HFFc6 (cell line): ENCODE results near the gene TACC2. TPM values are rescaled to one million over a fixed set of nuclear protein-coding genes. Genes with fewer than 3 reads are reported as not detected.

Experiments used
- DNase-seq: peaks from one replicate; pipeline ENCODE4 v3.0.0-alpha.2; 2018
- H3K27ac Mint-ChIP-seq: 2 replicates; pipeline ENCODE4 v1.8.0; 2020; ENCODE audit warnings: mild to moderate bottlenecking, mixed read lengths
- H3K27me3 Mint-ChIP-seq: 2 replicates; pipeline ENCODE4 v1.8.0; 2021; ENCODE audit warnings: mild to moderate bottlenecking, moderate library complexity, mixed read lengths; ENCODE audit not compliant: insufficient read depth
- H3K36me3 Mint-ChIP-seq: 2 replicates; pipeline ENCODE4 v1.8.0; 2021; ENCODE audit warnings: low read depth, mixed read lengths
- H3K4me1 Mint-ChIP-seq: 2 replicates; pipeline ENCODE4 v1.8.0; 2020; ENCODE audit warnings: low read depth, mixed read lengths
- H3K4me3 Mint-ChIP-seq: 2 replicates; pipeline ENCODE4 v1.8.0; 2020; ENCODE audit warnings: mild to moderate bottlenecking, moderate library complexity, mixed read lengths
- H3K9me3 Mint-ChIP-seq: 2 replicates; pipeline ENCODE4 v1.8.0; 2020; ENCODE audit warnings: mild to moderate bottlenecking, mixed read lengths
- total RNA-seq, 6 experiments: library from RNA; stranded (reverse); fragmentation: NEBNext Ultra II Directional; extraction: Animal tissue kit (Norgen Biotek cat#: 25700); gene quantifications; 2 replicates in 1 of 6; 3 replicates in 5 of 6; pipeline ENCODE4 v1.2.3, GENCODE V29; 2021
- TF ChIP-seq, protein P1 (sequence below): fragments of 200-600 bp; sonication (generic); IDR thresholded peaks from 2 replicates; pipeline ENCODE4 v1.5.0; 2021; ENCODE audit warnings: antibody characterized with exemption, mild to moderate bottlenecking

Gene TACC2
- total RNA-seq, 6 experiments from 2014 or later = 15.9 to 19.5 (median 17.5) TPM

DNA sequence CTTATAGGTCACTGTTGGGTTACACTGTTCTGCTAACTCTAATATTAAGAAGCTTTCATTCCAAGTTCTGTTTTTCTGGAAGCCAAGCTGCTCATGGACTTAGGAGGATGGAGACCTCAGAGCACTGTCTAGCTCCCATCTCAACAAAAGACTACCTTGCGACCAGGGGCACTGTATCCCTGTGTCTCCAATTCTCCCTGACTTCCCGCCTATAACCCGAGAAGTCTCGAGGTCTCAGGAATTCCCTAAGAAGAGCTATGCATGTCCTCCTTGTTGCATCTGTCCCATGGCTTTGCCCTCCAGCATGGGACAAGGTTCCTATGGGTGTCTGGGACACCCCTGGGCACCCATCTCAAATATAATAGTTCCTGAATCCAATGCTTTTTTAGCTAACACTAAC is 313.4 kb downstream of the TACC2 start:
- Mint-ChIP-seq H3K4me3 (no peak overlapping the region), H3K4me1 (peaks cover 25% of the 10 kb centered on the region), H3K27ac (no peak overlapping the region), H3K9me3 (peaks cover 9% of the 10 kb centered on the region; the same call in 1 of the 2 replicates), H3K27me3 (peaks cover 11% of the 10 kb centered on the region), H3K36me3 (peaks cover 7% of the 10 kb centered on the region)
- TF ChIP-seq, protein P1, sequence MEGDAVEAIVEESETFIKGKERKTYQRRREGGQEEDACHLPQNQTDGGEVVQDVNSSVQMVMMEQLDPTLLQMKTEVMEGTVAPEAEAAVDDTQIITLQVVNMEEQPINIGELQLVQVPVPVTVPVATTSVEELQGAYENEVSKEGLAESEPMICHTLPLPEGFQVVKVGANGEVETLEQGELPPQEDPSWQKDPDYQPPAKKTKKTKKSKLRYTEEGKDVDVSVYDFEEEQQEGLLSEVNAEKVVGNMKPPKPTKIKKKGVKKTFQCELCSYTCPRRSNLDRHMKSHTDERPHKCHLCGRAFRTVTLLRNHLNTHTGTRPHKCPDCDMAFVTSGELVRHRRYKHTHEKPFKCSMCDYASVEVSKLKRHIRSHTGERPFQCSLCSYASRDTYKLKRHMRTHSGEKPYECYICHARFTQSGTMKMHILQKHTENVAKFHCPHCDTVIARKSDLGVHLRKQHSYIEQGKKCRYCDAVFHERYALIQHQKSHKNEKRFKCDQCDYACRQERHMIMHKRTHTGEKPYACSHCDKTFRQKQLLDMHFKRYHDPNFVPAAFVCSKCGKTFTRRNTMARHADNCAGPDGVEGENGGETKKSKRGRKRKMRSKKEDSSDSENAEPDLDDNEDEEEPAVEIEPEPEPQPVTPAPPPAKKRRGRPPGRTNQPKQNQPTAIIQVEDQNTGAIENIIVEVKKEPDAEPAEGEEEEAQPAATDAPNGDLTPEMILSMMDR = no peak
- DNase-seq = no peak

DNA sequence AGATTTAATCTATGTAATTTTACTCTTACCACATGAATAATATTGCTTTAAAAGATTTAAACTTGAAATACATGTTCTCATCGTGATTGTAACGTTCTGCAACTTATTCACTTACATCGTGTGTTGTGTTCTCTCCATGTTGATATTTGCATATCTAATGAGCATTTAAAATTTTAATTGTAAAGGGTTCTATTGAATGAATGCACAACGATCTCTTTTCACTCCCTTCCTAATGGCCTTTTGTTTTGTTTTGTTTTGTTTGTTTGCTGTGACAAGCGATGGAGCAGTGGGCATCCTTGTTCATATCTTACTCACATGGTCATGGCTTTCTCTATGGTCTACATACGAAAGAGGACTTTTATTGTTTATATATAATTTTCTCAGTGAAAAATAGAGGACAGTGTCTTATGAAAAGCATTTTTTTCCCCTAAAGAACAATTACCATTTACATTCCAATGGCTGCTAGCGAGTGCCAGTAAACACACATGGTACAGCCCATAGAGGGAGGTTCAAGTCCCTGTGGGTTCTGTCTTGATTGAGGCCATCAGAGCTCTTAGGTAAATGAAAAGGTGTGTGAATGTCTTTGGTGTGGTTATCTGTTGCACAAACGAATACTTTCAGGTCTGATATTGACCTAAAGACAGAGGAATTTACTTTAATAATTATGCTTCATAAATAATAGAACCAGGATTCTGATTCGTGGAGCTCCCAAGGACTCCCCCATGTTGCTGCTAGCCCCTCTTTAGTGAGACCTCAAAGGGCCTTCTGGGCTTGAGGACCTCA is 314.5 kb downstream of the TACC2 start:
- no peak for DNase-seq
- H3K36me3 Mint-ChIP-seq = peaks cover 7% of the 10 kb centered on the region
- peaks cover 10% of the 10 kb centered on the region for H3K27me3 Mint-ChIP-seq
- H3K4me3 Mint-ChIP-seq = no peak overlapping the region
- H3K9me3 Mint-ChIP-seq = peaks cover 9% of the 10 kb centered on the region; the same call in 1 of the 2 replicates
- peaks cover 36% of the 10 kb centered on the region for H3K4me1 Mint-ChIP-seq
- TF ChIP-seq, protein P1 = no peak
- H3K27ac Mint-ChIP-seq = no peak overlapping the region

Other genes starting within 250 kb of the TACC2 start
- gene ATE1, start 61.1 kb upstream of the TACC2 start, total RNA-seq = 10 to 100 TPM; 19.4 to 25.2 (median 21.0) TPM
- 10 to 100 TPM; 15.2 to 22.7 (median 20.8) TPM for gene NSMCE4A, start 13.9 kb upstream of the TACC2 start, total RNA-seq